ENCODE results near the gene GPR142.

- TF ChIP-seq GATA2 (IDR thresholded peaks at IDR 0.05; ENCODE audit: low read depth, low read length) (no peak), GATA3 (IDR thresholded peaks at IDR 0.05; ENCODE audit: low read depth, low read length) (no peak)
Observed at GRCh38 chr17:74379495-74380085, 12.3 kb downstream of the GPR142 start.
